Measurements from ENCODE around the gene VANGL1. TPM values are rescaled to one million over a fixed set of nuclear protein-coding genes. Genes with fewer than 3 reads are reported as not detected.

The VANGL1 gene
- total and polyA plus RNA-seq, 2 of the 8 experiments (the other 6 are each of a cell fraction or from before 2014, with no cell fraction given), result 9.4 to 13.4 TPM

DNA sequence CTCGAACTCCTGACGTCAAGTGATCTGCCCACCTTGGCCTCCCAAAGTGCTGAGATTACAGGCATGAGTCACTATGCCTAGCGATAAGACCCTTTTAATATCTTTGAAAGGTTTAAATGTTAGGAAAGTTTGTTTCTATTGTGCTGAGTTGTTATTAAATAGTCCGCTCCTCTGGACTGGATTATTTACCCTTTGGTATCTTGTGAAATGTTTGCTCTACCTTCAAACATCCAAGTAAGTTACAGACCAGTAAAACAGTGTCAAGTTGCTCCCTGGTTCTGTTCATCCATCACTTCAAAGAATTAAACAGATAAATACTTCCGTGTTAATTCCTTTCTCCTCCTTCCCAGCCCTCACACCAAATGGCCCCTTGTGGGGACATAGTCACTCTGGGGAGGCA lies 82.0 kb downstream of the VANGL1 start:
- POLR2A ChIA-PET (ENCODE audit: partially characterized antibody), result no interaction called here
- Histone ChIP-seq H4K91ac (replicated peaks; ENCODE audit: insufficient read length, low read length) (no peak overlapping the region), H3K9me3 (ENCODE audit: insufficient read depth in 2 of 2, low read depth in 1 of 2, low read length in 1 of 2) (no peaks in the 10 kb centered on the region), H3K27me3 (replicated peaks in 1 of 4; ENCODE audit: control insufficient read depth in 3 of 4, extremely low read depth in 1 of 4, insufficient read depth in 3 of 4, low read length in 3 of 4) (no peaks in the 10 kb centered on the region), H2AFZ (ENCODE audit: low read length) (no peak overlapping the region), H4K5ac (ENCODE audit: insufficient read length, low read depth, low read length) (no peak overlapping the region), H2BK15ac (ENCODE audit: low read length) (no peak overlapping the region), H3K4ac (replicated peaks; ENCODE audit: insufficient read length, low read depth, low read length) (no peak overlapping the region), H3K23ac (ENCODE audit: insufficient read length) (no peak overlapping the region), H2BK120ac (replicated peaks; ENCODE audit: low read depth, low read length) (no peak overlapping the region), H3K23me2 (ENCODE audit: low read depth, low read length) (no peaks in the 10 kb centered on the region), H3K4me1 (replicated peaks in 1 of 4; ENCODE audit: control insufficient read depth in 3 of 4, insufficient read depth in 4 of 4, low read length in 3 of 4) (no peaks in the 10 kb centered on the region), H4K8ac (ENCODE audit: extremely low read depth, insufficient read depth, low read length) (no peak overlapping the region), H2AK5ac (ENCODE audit: low read depth, low read length) (no peak overlapping the region), H3K36me3 (ENCODE audit: control insufficient read depth in 2 of 4, insufficient read depth in 4 of 4, low read length in 3 of 4) (no peaks in the 10 kb centered on the region), H3K4me3 (ENCODE audit: extremely low read depth in 1 of 4, insufficient read depth in 2 of 4, low read depth in 3 of 4, low read length in 4 of 4) (no peak overlapping the region), H3K56ac (replicated peaks; ENCODE audit: insufficient read length, low read depth, low read length) (no peak overlapping the region), H3K4me2 (ENCODE audit: insufficient read depth in 1 of 2, low read depth in 2 of 2, low read length in 2 of 2) (no peak overlapping the region), H2BK12ac (ENCODE audit: low read depth, low read length) (no peak overlapping the region), H3K18ac (ENCODE audit: extremely low read depth, low read length) (no peak overlapping the region), H3K14ac (ENCODE audit: insufficient read length) (no peak overlapping the region), H4K20me1 (replicated peaks in 1 of 2; ENCODE audit: control insufficient read depth in 1 of 2, insufficient read depth in 2 of 2, low read length in 2 of 2) (no peaks in the 10 kb centered on the region), H2BK20ac (ENCODE audit: low read length) (no peak overlapping the region), H3K79me1 (ENCODE audit: low read depth, low read length) (no peaks in the 10 kb centered on the region), H3K27ac (ENCODE audit: low read depth, low read length) (no peak overlapping the region), H3K79me2 (ENCODE audit: control insufficient read depth in 1 of 2, insufficient read depth in 2 of 2, low read length in 2 of 2) (no peaks in the 10 kb centered on the region), H2BK5ac (ENCODE audit: low read depth, low read length) (no peak overlapping the region), H3K9ac (replicated peaks in 1 of 4; ENCODE audit: extremely low read depth in 1 of 4, low read depth in 3 of 4, low read length in 3 of 4) (no peak overlapping the region)
- no peak for DNase-seq (ENCODE audit: low read depth in 1 of 2, low spot score in 2 of 2)
- WGBS, 2 experiments (ENCODE audit: extremely low coverage in 1 of 2, insufficient coverage in 1 of 2, insufficient read length in 1 of 2, insufficient replicate concordance in 2 of 2, low coverage in 1 of 2, low lambda C conversion rate in 2 of 2, missing lambda C conversion rate in 1 of 2), result 94% methylated on average over 5 of the region's 5 CpGs; no CpG with 5 or more reads in 1 of the 2 experiments
- CTCF ChIA-PET (ENCODE audit: partially characterized antibody), result interaction anchor here (1.0 to 2.5 kb wide), 7 partner anchors 9 to 48 kb away, joined by 3 to 9 read pairs (median 7); no protein-coding TSS in a partner anchor
- FAIRE-seq, result no peak
- TF ChIP-seq JUND (IDR thresholded peaks at IDR 0.05; ENCODE audit: low read length), result no peak
- TF ChIP-seq NANOG (IDR thresholded peaks at IDR 0.05; ENCODE audit: insufficient read depth, low read depth, low read length, poor library complexity, severe bottlenecking), result no peak
- TF ChIP-seq POLR2A (IDR thresholded peaks at IDR 0.05; ENCODE audit: control extremely low read depth in 1 of 2, low read depth in 2 of 2, low read length in 2 of 2), result no peak
- no peak for TF ChIP-seq KDM1A (IDR thresholded peaks at IDR 0.05; ENCODE audit: borderline replicate concordance, low read length)
- TF ChIP-seq ASH2L (IDR thresholded peaks at IDR 0.05; ENCODE audit: low read length), result no peak
- no peak for TF ChIP-seq POU5F1 (IDR thresholded peaks at IDR 0.05; ENCODE audit: low read depth, low read length)
- no peak for TF ChIP-seq E2F6 (IDR thresholded peaks at IDR 0.05)
- TF ChIP-seq SAP30 (IDR thresholded peaks at IDR 0.05; ENCODE audit: insufficient read depth, insufficient replicate concordance, low read length), result no peak
- no peak for TF ChIP-seq SP1 (IDR thresholded peaks at IDR 0.05; ENCODE audit: low read depth, low read length)
- no peak for TF ChIP-seq RAD21 (IDR thresholded peaks at IDR 0.05 in 1 of 2, conservative IDR thresholded peaks at IDR 0.05 in 1 of 2; ENCODE audit: low read depth in 2 of 2, low read length in 2 of 2)
- TF ChIP-seq SIRT6 (IDR thresholded peaks at IDR 0.05; ENCODE audit: low read length), result no peak
- TF ChIP-seq CEBPB (IDR thresholded peaks at IDR 0.05; ENCODE audit: low read depth, low read length), result no peak
- no peak for TF ChIP-seq EZH2 (IDR thresholded peaks at IDR 0.05; ENCODE audit: low read depth, low read length, severe bottlenecking)
- no peak for TF ChIP-seq SIN3A (conservative IDR thresholded peaks at IDR 0.05 in 1 of 2, IDR thresholded peaks at IDR 0.05 in 1 of 2; ENCODE audit: low read depth in 1 of 2, low read length in 2 of 2)

All from H1 (cell line).